Heart left ventricle (tissue), 16 donors: ENCODE data around the gene KIAA0930. TPM values are rescaled to one million over a fixed set of nuclear protein-coding genes. Genes with fewer than 3 reads are reported as not detected.
A peak's percentile ranks its signal among the peaks of the same experiment; 100 is the strongest.
"Not testable (repeated sequence)": the region's sequence is repeated elsewhere in the genome, so short reads cannot be mapped to it uniquely, and the experiment has no call there.

ENCODE experiments used
- ATAC-seq, 4 donors: fragments of 200-7000 bp; cut with Tn5 transposase; one replicate each; pipeline ENCODE4 v1.9.1; 2020 to 2022; ENCODE audit warnings: moderate library complexity in 4 of 4, mild to moderate bottlenecking in 3 of 4, moderate number of reproducible peaks in 1 of 4
- DNase-seq, 5 donors: peaks; one replicate each; pipeline ENCODE4 v3.0.0-alpha.2; 2020
- H3K27ac ChIP-seq, 12 donors: fragments of 200-600 bp; sonication (generic) in 4 of 12; one replicate each; pipeline versions ENCODE4 v1.5.0 to v1.8.0; 2016 to 2022; ENCODE audit warnings: mild to moderate bottlenecking in 2 of 12
- H3K27me3 ChIP-seq, 9 donors: fragments of 200-600 bp; sonication (generic) in 2 of 9; one replicate each; pipeline versions ENCODE4 v1.5.1 to v1.8.0; 2016 to 2022; ENCODE audit warnings: mild to moderate bottlenecking in 3 of 9
- H3K36me3 ChIP-seq, 9 donors: fragments of 200-600 bp; sonication (generic) in 2 of 9; one replicate each; pipeline versions ENCODE4 v1.5.0 to v1.8.0; 2018 to 2022; ENCODE audit warnings: mild to moderate bottlenecking in 2 of 9
- H3K4me1 ChIP-seq, 12 donors: fragments of 200-600 bp; sonication (generic) in 4 of 12; one replicate each; pipeline versions ENCODE4 v1.5.0 to v1.8.0; 2016 to 2022; ENCODE audit warnings: mild to moderate bottlenecking in 3 of 12
- H3K4me3 ChIP-seq, 12 donors: fragments of 200-600 bp; sonication (generic) in 4 of 12; one replicate each; pipeline versions ENCODE4 v1.5.0 to v1.8.0; 2017 to 2022; ENCODE audit warnings: mild to moderate bottlenecking in 9 of 12, moderate library complexity in 4 of 12
- H3K9me3 ChIP-seq, 12 donors: fragments of 200-600 bp; sonication (generic) in 4 of 12; one replicate each; pipeline versions ENCODE4 v1.5.0 to v1.8.0; 2016 to 2022; ENCODE audit warnings: mild to moderate bottlenecking in 1 of 12
- POLR2A ChIP-seq, 2 donors: fragments of 450-650 bp; IDR thresholded peaks; one replicate each; pipeline ENCODE4 v1.6.1; 2017; ENCODE audit warnings: antibody characterized with exemption in 2 of 2, mild to moderate bottlenecking in 2 of 2, moderate library complexity in 2 of 2
- WGBS, 4 donors: extraction: QIAGEN DNeasy Blood & Tissue Kit in 2 of 4; methylation state at CpG; one replicate each; pipeline versions ENCODE4 v1.1.5 to v1.1.7; 2013 to 2018; 5-methylcytosine and 5-hydroxymethylcytosine counted together
- intact Hi-C, 10 donors: fragments of 100-400 bp; cut with DNase I; formaldehyde crosslinking; loops; one replicate each; pipeline versions ENCODE4 v1.11.1 to v1.14.2; 2022
- polyA plus RNA-seq, 2 donors: library from polyadenylated mRNA; stranded (reverse); fragments of 200-250 nt; gene quantifications; one replicate each; pipeline ENCODE4 v1.2.3, GENCODE V29; 2013
- total RNA-seq, 9 donors: library from RNA; depleted of rRNA in 2 of 9; stranded (reverse); fragments of >200 nt in 2 of 9; fragmentation: NEBNext Ultra II Directional in 3 of 9; extraction: Animal tissue kit (Norgen Biotek cat#: 25700) in 3 of 9; gene quantifications; one replicate each; pipeline versions ENCODE4 v1.1.0 to v1.2.4, GENCODE V29; 2016 to 2023
- TF ChIP-seq, protein P1 (sequence below), 12 donors: fragments of 200-600 bp; sonication (generic) in 4 of 12; IDR thresholded peaks; one replicate each; pipeline versions ENCODE4 v1.5.0 to v1.8.0; 2018 to 2022; ENCODE audit warnings: antibody characterized with exemption in 12 of 12, mild to moderate bottlenecking in 5 of 12
- donor health status: ischemic (EF 13 %, LVEDD 7.1; RV severe dilation, severe dysfunction).
- donor health status: healthy with polysubstance abuse.
- donor health status: DM: no; HTN: yes; CAD: no.
- donor health status: DM: no; HTN: no; CAD: no.
- donor health status: ischemic (EF 25% LVEDD 6.9; RV normal size, moderate dysfunction).
- donor health status: ischemic (EF 25% LVEDD 5.7; RV mildly dilated, moderate dysfunction).
- donor health status: healthy.
- donor health status: DM: yes; HTN: yes; CAD: no.
- donor health status: ischemic (EF 35%, LVEDD 5.7; RV mildly dilated, moderate dysfunction).
- donor health status: nonischemic (EF 11% LVEDD 7.7; RV severe dilation, severe dysfunction).
- donor health status: DM: yes; HTN: yes; CAD: no.
- donor health status: PGD.
- donor health status: ischemic (EF 29% LVEDD 5.4; RV normal size, mild dysfunction).
- donor health status: nonischemic (EF 23%, LVEDD 6.1; RV moderate dilation, normal function).

The KIAA0930 gene
- total and polyA plus RNA-seq, 11 donors: 8.5 to 67.1 (median 18.7) TPM

DNA sequence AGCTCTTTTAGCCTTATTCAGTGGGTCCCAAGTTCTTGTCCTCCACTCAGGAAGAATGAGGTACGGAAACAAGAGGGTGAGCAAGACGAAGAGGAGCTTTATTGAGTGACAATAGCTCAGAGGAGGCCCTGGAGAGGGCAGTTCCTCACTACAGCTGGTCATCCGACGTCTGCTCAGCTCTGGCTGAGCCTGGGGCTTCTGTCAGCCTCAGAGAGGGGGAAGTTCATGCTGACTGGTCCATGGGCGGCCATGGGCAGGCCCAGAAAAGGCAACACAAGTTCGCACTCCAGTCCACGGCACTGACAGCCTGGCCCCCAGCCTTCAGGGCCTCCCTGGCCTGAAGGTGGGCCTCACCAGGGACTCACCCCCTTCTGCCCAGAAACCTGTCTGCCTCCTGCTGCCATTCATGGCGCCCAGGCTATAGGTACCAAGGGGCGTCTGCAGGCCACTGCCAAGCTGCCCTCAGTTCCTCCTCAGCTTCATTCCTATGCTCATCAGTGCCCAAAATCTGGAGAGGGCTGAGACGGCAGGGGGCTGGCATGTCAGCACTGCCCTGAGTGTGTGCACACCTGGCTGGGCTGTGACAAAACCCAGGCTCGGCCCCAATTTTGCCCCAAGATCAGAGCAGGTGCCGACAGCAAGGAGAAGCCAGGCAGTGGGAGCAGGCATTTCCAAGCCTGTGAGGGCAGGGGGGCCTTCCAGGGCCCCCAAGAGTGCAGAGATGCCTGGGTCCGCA is 21.7 kb upstream of the KIAA0930 start:
- intact Hi-C loops: loop anchor here in 2 of 10 donors (5.0 to 10.0 kb wide), 2 partner anchors 158 to 440 kb away; no protein-coding TSS in a partner anchor
- H3K27me3 ChIP-seq: no peaks in the 10 kb centered on the region
- H3K4me1 ChIP-seq: peaks cover 0 to 25% (median 9%) of the 10 kb centered on the region in 12 donors
- H3K36me3 ChIP-seq: no peaks in the 10 kb centered on the region
- peak overlapping the region in 1 of 12 donors; percentile 80 for H3K27ac ChIP-seq
- 70 to 85% (median 74%) methylated on average over 10 to 13 of the region's 13 CpGs for WGBS, 4 donors
- TF ChIP-seq POLR2A (IDR thresholded peaks at IDR 0.05): no peak
- TF ChIP-seq, protein P1, sequence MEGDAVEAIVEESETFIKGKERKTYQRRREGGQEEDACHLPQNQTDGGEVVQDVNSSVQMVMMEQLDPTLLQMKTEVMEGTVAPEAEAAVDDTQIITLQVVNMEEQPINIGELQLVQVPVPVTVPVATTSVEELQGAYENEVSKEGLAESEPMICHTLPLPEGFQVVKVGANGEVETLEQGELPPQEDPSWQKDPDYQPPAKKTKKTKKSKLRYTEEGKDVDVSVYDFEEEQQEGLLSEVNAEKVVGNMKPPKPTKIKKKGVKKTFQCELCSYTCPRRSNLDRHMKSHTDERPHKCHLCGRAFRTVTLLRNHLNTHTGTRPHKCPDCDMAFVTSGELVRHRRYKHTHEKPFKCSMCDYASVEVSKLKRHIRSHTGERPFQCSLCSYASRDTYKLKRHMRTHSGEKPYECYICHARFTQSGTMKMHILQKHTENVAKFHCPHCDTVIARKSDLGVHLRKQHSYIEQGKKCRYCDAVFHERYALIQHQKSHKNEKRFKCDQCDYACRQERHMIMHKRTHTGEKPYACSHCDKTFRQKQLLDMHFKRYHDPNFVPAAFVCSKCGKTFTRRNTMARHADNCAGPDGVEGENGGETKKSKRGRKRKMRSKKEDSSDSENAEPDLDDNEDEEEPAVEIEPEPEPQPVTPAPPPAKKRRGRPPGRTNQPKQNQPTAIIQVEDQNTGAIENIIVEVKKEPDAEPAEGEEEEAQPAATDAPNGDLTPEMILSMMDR (IDR thresholded peaks at IDR 0.05): no peak
- DNase-seq: no peak
- no peak overlapping the region for H3K4me3 ChIP-seq
- no peaks in the 10 kb centered on the region for H3K9me3 ChIP-seq
- ATAC-seq: peak in 1 of 4 donors; percentile 56

DNA sequence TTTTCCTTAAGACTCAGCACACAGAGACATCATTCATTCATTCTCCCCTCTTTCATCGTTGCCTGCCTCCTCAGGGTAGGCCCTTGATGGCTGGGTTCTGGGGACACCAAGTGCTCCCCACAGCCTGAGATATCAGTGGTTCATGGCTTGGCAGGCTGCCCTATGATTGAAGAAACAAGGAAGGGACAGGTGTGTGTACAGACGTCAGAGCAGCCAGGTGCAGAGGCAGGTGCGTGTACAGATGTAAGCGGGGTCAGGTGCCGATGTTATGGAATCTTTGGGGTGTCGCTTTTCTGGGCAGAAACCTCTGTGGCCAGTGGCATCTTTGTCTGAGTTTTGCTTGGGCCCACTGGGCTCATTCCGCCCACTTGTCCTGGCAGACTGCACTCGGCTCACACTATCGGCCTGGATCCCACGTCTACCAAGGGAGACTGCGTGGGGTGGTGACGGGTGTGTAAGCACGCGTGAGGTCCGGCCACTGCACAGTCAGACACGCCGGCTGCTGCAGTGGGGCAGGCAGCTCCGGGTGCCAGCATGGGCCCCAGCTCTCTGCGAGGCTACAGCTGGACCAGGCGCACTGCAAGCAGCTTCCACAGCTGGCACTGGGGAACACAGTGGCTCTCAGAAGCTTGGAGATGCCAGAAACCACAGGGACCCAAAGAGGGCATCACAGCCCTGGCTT is 20.9 kb upstream of the KIAA0930 start:
- 87 to 92% (median 90%) methylated on average over 20 of the region's 20 CpGs for WGBS, 4 donors
- Histone ChIP-seq H3K4me1 (peaks cover 0 to 25% (median 9%) of the 10 kb centered on the region in 12 donors), H3K27ac (peak overlapping the region in 1 of 12 donors; percentile 13), H3K4me3 (no peak overlapping the region), H3K9me3 (no peaks in the 10 kb centered on the region), H3K27me3 (no peaks in the 10 kb centered on the region), H3K36me3 (no peaks in the 10 kb centered on the region)
- no peak for TF ChIP-seq POLR2A (IDR thresholded peaks at IDR 0.05)
- TF ChIP-seq, protein P1 (IDR thresholded peaks at IDR 0.05): no peak
- ATAC-seq (no peak), DNase-seq (no peak)
- intact Hi-C loops: loop anchor here in 2 of 10 donors (5.0 to 10.0 kb wide), 2 partner anchors 157 to 439 kb away; no protein-coding TSS in a partner anchor

DNA sequence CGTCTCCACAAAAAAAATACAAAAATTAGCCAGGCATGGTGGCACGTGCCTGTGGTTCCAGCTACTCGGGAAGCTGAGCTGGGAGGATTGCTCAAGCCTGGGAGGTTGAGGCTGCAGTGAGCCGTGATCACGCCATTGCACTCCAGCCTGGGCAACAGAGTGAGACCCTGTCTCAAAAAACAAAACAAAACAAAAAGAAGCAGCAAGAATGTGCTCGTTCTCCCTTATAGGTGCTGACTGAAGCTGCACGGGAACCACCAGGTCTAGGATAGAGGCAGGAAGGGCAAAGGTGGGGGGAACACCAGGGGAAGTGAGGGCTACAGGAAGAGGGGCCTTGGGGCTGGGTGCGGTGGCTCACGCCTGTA is 19.7 kb upstream of the KIAA0930 start:
- H3K27me3 ChIP-seq, H3K9me3 ChIP-seq, H3K27ac ChIP-seq, DNase-seq, H3K4me3 ChIP-seq, ATAC-seq, H3K36me3 ChIP-seq: not testable (repeated sequence)
- H3K4me1 ChIP-seq: peaks cover 0 to 25% (median 9%) of the 10 kb centered on the region in 12 donors
- intact Hi-C loops: loop anchor here in 2 of 10 donors (5.0 to 10.0 kb wide), 2 partner anchors 156 to 438 kb away; no protein-coding TSS in a partner anchor
- 77 to 82% (median 79%) methylated on average over 9 of the region's 9 CpGs for WGBS, 4 donors

DNA sequence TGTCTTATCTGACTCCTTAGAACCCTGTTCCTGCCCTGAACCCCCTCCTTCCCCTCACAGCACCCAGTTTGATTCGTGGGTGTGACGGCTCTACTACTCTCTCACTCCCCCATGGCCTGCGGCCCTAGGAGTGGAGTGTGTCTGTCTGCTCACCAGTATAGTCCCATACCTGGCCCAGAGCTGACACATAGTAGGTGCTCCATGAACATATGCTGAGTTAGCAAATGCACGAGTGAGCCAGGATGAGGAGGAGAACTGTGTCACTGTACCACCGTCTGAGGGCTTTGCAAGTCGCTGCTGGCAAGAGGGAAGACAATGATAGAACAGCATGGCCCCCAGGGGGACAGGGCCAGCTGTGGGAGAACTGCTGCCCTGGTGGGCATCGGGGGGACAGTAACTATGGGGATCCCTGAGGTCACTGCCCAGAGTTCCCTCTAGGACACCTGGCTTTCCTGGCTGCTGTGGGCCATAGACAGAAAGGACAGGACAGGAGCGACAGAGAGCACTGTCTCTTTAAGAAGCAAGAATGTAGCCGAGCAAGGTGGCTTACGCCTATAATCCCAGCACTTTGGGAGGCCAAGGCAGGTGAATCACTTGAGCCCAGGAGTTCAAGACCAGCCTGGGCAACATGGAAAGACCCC is 19.2 kb upstream of the KIAA0930 start:
- Histone ChIP-seq H3K27me3 (no peaks in the 10 kb centered on the region), H3K9me3 (no peaks in the 10 kb centered on the region), H3K27ac (no peak overlapping the region), H3K36me3 (no peaks in the 10 kb centered on the region), H3K4me3 (no peak overlapping the region), H3K4me1 (peaks cover 0 to 25% (median 9%) of the 10 kb centered on the region in 12 donors)
- 73 to 83% (median 78%) methylated on average over 10 of the region's 10 CpGs for WGBS, 4 donors
- TF ChIP-seq, protein P1 (IDR thresholded peaks at IDR 0.05): no peak
- no peak for TF ChIP-seq POLR2A (IDR thresholded peaks at IDR 0.05)
- no peak for DNase-seq
- intact Hi-C loops: loop anchor here in 2 of 10 donors (5.0 to 10.0 kb wide), 2 partner anchors 155 to 438 kb away; no protein-coding TSS in a partner anchor
- no peak for ATAC-seq

DNA sequence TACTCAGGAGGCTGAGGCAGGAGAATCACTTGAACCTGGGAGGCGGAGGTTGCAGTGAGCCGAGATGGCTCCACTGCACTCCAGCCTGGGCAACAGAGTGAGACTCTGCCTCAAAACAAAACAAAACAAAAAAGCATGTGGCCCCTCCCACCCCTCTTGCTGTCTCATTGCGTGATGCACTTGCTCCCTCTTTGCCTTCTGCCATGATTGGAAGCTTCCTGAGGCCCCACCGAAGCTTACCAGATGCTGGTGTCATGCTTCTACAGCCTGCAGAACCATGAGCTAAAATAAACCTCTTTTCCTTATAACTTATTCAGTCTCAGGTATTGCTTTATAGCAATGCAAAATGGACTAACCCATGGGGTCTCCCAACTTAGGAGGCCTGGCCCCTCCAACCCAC is 17.2 kb upstream of the KIAA0930 start:
- peaks cover 0 to 12% (median under 1%) of the 10 kb centered on the region in 12 donors for H3K4me1 ChIP-seq
- H3K4me3 ChIP-seq, H3K36me3 ChIP-seq, ATAC-seq, intact Hi-C loops, H3K27me3 ChIP-seq, H3K27ac ChIP-seq, DNase-seq, H3K9me3 ChIP-seq: not testable (repeated sequence)
- WGBS, 4 donors: 90 to 99% (median 96%) methylated on average over 4 of the region's 4 CpGs
